GM12878 (cell line): Measurements from ENCODE around the gene GRIA4. TPM values are rescaled to one million over a fixed set of nuclear protein-coding genes. Genes with fewer than 3 reads are reported as not detected.

Experiments
- ATAC-seq: fragments of 200-7000 bp; cut with Tn5 transposase; 3 replicates; pipeline ENCODE4 v1.9.1; 2020; ENCODE audit warnings: mild to moderate bottlenecking, moderate library complexity
- BruUV-seq: library from RNA; stranded (reverse); fragments of 400-500 nt; replicated peaks from 2 replicates; lab custom pipeline; 2021; lab: Mats Ljungman, UMichigan
- CTCF ChIA-PET: fragments of 300-600 bp; sonication (Branson Sonifier 250); formaldehyde crosslinking; extraction: SDS; loops from one replicate; lab custom pipeline; 2021; ENCODE audit warnings: inconsistent platforms; lab: Yijun Ruan, JAX
- POLR2A ChIA-PET: fragments of 350-600 bp; formaldehyde crosslinking; extraction: SDS; loops from one replicate; lab custom pipeline; 2021; ENCODE audit warnings: inconsistent platforms; lab: Charles Lee
- RAD21 ChIA-PET: fragments of 300-600 bp; sonication (Branson Sonifier 250); formaldehyde crosslinking; loops from one replicate; lab custom pipeline; 2023; ENCODE audit warnings: antibody characterized with exemption; ENCODE audit not compliant: unreplicated experiment; lab: Charles Lee
- SMC1A ChIA-PET: fragments of 300-600 bp; sonication (Branson Sonifier 250); formaldehyde crosslinking; loops from one replicate; lab custom pipeline; 2023; ENCODE audit not compliant: unreplicated experiment, uncharacterized antibody; lab: Charles Lee
- DNase-seq: peaks from one replicate; pipeline ENCODE4 v3.0.0-alpha.2; 2011; ENCODE audit warnings: low read depth, low spot score
- FAIRE-seq: peaks from 3 replicates; lab custom pipeline; 2011; peaks lifted over from hg19 to GRCh38; lab: Jason Lieb, UNC
- H2AFZ ChIP-seq: 2 replicates; pipeline ENCODE4 v1.6.0; 2011; ENCODE audit warnings: low read depth, low read length, control low read depth; ENCODE audit not compliant: control insufficient read depth
- H3K27ac ChIP-seq: 2 replicates; pipeline ENCODE4 v1.5.1; 2011; ENCODE audit warnings: control low read depth; ENCODE audit not compliant: control insufficient read depth, insufficient read depth
- H3K27me3 ChIP-seq, 2 experiments: replicated peaks in 1 of 2; 2 replicates each; pipeline versions ENCODE4 v1.6.0 to v1.6.1; 2011; ENCODE audit warnings: low read length in 1 of 2; ENCODE audit not compliant: control insufficient read depth in 2 of 2, insufficient read depth in 2 of 2
- H3K36me3 ChIP-seq, 2 experiments: 2 replicates each; pipeline ENCODE4 v1.5.1; 2011; ENCODE audit warnings: low read length in 1 of 2; ENCODE audit not compliant: control insufficient read depth in 2 of 2, insufficient read depth in 2 of 2
- H3K4me1 ChIP-seq: 2 replicates; pipeline ENCODE4 v1.6.1; 2011; ENCODE audit warnings: mild to moderate bottlenecking, low read length, moderate library complexity, mixed read lengths; ENCODE audit not compliant: control insufficient read depth, insufficient read depth
- H3K4me2 ChIP-seq: 2 replicates; pipeline ENCODE4 v1.6.0; 2011; ENCODE audit warnings: control low read depth; ENCODE audit not compliant: control insufficient read depth, insufficient read depth
- H3K4me3 ChIP-seq: fragments of 200-600 bp; sonication (generic); 2 replicates; pipeline ENCODE4 v1.5.1; 2016
- H3K79me2 ChIP-seq: 2 replicates; pipeline ENCODE4 v1.6.0; 2011; ENCODE audit warnings: low read length; ENCODE audit not compliant: control insufficient read depth, insufficient read depth
- H3K9ac ChIP-seq: 2 replicates; pipeline ENCODE4 v1.8.0; 2011; ENCODE audit warnings: low read length, control low read depth, mixed read lengths; ENCODE audit not compliant: control insufficient read depth, insufficient read depth
- H3K9me3 ChIP-seq: replicated peaks from 3 replicates; pipeline ENCODE4 v1.5.1; 2011; ENCODE audit warnings: mild to moderate bottlenecking, low read length; ENCODE audit not compliant: control insufficient read depth, insufficient read depth
- H4K20me1 ChIP-seq: 2 replicates; pipeline ENCODE4 v1.6.0; 2011; ENCODE audit not compliant: control insufficient read depth, insufficient read depth
- CEBPB ChIP-seq, 2 experiments: fragments of 150-350 bp in 1 of 2; IDR thresholded peaks; 2 replicates each; pipeline ENCODE4 v1.6.1; 2012 to 2014; ENCODE audit warnings: low read depth in 2 of 2, low read length in 2 of 2, borderline replicate concordance in 1 of 2, inconsistent platforms in 1 of 2
- FOXK2 ChIP-seq: fragments of 450-650 bp; IDR thresholded peaks from 2 replicates; pipeline ENCODE4 v1.6.1; 2017; ENCODE audit warnings: mild to moderate bottlenecking, moderate library complexity
- GABPA ChIP-seq: IDR thresholded peaks from 2 replicates; pipeline ENCODE4 v1.6.1; 2014; ENCODE audit warnings: antibody characterized with exemption, low read depth, mild to moderate bottlenecking, inconsistent platforms
- HDAC6 ChIP-seq: fragments of 200-600 bp; sonication (generic); IDR thresholded peaks from one replicate; pipeline ENCODE4 v1.8.0; 2017; ENCODE audit warnings: antibody characterized with exemption; ENCODE audit not compliant: unreplicated experiment
- MEF2A ChIP-seq: IDR thresholded peaks from 2 replicates; pipeline ENCODE4 v1.6.1; 2011; ENCODE audit warnings: low read depth, mild to moderate bottlenecking, low read length, moderate library complexity; ENCODE audit not compliant: insufficient read depth
- MYB ChIP-seq: fragments of 150-350 bp; IDR thresholded peaks from 2 replicates; pipeline ENCODE4 v1.6.1; 2014; ENCODE audit warnings: mild to moderate bottlenecking, low read depth, low read length, borderline replicate concordance
- NBN ChIP-seq: fragments of 450-650 bp; IDR thresholded peaks from 2 replicates; pipeline ENCODE4 v1.6.1; 2016
- NFYA ChIP-seq: IDR thresholded peaks from 2 replicates; pipeline ENCODE4 v1.6.1; 2011; ENCODE audit warnings: low read depth, mild to moderate bottlenecking, low read length, improper control_type of control experiment, borderline replicate concordance
- NR2C1 ChIP-seq: fragments of 450-650 bp; IDR thresholded peaks from 2 replicates; pipeline ENCODE4 v1.6.1; 2017; ENCODE audit warnings: antibody characterized with exemption, mild to moderate bottlenecking, moderate library complexity
- NR2C2 ChIP-seq: IDR thresholded peaks from 2 replicates; pipeline ENCODE4 v1.6.1; 2011; ENCODE audit warnings: borderline replicate concordance, low read depth; ENCODE audit not compliant: control insufficient read depth, insufficient read length
- NRF1 ChIP-seq: conservative IDR thresholded peaks from 2 replicates; pipeline ENCODE4 v1.6.1; 2011; ENCODE audit warnings: mild to moderate bottlenecking, low read depth, low read length, improper control_type of control experiment
- RELA ChIP-seq: fragments of 450-650 bp; IDR thresholded peaks from 2 replicates; pipeline ENCODE4 v1.8.0; 2014; ENCODE audit warnings: borderline replicate concordance; ENCODE audit not compliant: partially characterized antibody
- RFX5 ChIP-seq: IDR thresholded peaks from 2 replicates; pipeline ENCODE4 v1.6.1; 2011; ENCODE audit warnings: low read depth, low read length, improper control_type of control experiment
- SMAD1 ChIP-seq: fragments of 450-650 bp; IDR thresholded peaks from 2 replicates; pipeline ENCODE4 v1.6.1; 2018; ENCODE audit warnings: mild to moderate bottlenecking, low read depth; ENCODE audit not compliant: partially characterized antibody
- SPI1 ChIP-seq: IDR thresholded peaks from 2 replicates; pipeline ENCODE4 v1.6.1; 2011; ENCODE audit warnings: low read depth, mild to moderate bottlenecking, low read length, moderate library complexity, borderline replicate concordance; ENCODE audit not compliant: insufficient read depth
- SRF ChIP-seq, 2 experiments: IDR thresholded peaks; 2 replicates each; pipeline ENCODE4 v1.6.1; 2011; ENCODE audit warnings: low read depth in 2 of 2, low read length in 2 of 2, mild to moderate bottlenecking in 1 of 2, moderate library complexity in 1 of 2
- STAT3 ChIP-seq: IDR thresholded peaks from 2 replicates; pipeline ENCODE4 v1.6.1; 2011; ENCODE audit warnings: low read depth, low read length, improper control_type of control experiment
- ZBTB33 ChIP-seq: fragments of 450-650 bp; IDR thresholded peaks from 2 replicates; pipeline ENCODE4 v1.6.1; 2017; ENCODE audit warnings: mild to moderate bottlenecking
- WGBS: methylation state at CpG from one replicate; pipeline ENCODE4 v1.1.6; 2016; ENCODE audit warnings: low lambda C conversion rate; ENCODE audit not compliant: insufficient replicate concordance, insufficient coverage; ENCODE audit errors: missing lambda C conversion rate; 5-methylcytosine and 5-hydroxymethylcytosine counted together
- in situ Hi-C: fragments of 300-500 bp; cut with MboI; formaldehyde crosslinking; loops from 9 replicates; pipeline ENCODE4 v1.14.3; 2018; ENCODE audit warnings: mixed read lengths
- intact Hi-C: fragments of 100-400 bp; cut with micrococcal nuclease; formaldehyde crosslinking; loops from one replicate; pipeline ENCODE4 v1.14.2; 2022; ENCODE audit not compliant: unreplicated experiment
- polyA plus RNA-seq, 11 experiments: library from polyadenylated mRNA; depleted of rRNA in 4 of 11; unstranded in 6 of 11; stranded (reverse) in 5 of 11; fragments of >200 nt; fragmentation: Nextera tagmentation in 4 of 11; fragmentation: Illumina TruSeq in 1 of 11; extraction: Ambion mirVana in 4 of 11; extraction: Trizol in 1 of 11; gene quantifications; 1 replicate in 1 of 11; 2 replicates in 10 of 11; pipeline versions ENCODE4 v1.2.1 to v1.2.3, GENCODE V29; 2011 to 2016; ENCODE audit warnings: inconsistent platforms in 2 of 11, missing spikeins in 2 of 11, low read depth in 1 of 11
- total RNA-seq, 4 experiments: library from RNA; depleted of rRNA in 3 of 4; stranded (reverse); fragments of >200 nt in 3 of 4; fragmentation: Illumina TruSeq in 1 of 4; extraction: Trizol in 1 of 4; gene quantifications; 2 replicates each; pipeline versions ENCODE4 v1.2.1 to v1.2.3, GENCODE V29; 2013 to 2021
- TF ChIP-seq, protein P1 (sequence below): fragments of 450-650 bp; IDR thresholded peaks from 2 replicates; pipeline ENCODE4 v1.6.1; 2017; ENCODE audit warnings: borderline replicate concordance

GRIA4 gene
- total and polyA plus RNA-seq, 10 of the 15 experiments (the other 5 are each of a cell fraction or from before 2014, with no cell fraction given), result 0.04 TPM; not detected in 9

DNA sequence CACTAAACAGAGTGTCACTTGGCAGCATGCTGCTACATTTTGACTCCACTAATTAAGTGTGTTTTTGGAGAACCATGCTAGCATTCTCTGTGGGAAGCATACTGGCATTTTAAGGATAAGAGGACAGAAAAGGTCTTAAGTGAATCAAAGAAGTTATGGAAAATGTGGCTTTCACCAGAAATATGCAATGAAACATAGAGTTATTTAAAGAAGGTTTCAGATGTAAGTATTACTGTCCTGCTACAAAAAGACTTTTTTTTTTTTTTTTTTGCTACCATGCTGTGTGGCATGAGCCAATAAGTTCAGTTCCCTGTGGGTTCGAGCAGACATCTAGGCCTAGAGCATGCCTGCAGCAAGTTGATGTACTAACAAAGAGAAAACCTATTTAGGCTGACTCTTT lies 224.6 kb downstream of the GRIA4 start:
- ChIA-PET SMC1A (no interaction called here), RAD21 (no interaction called here), CTCF (interaction anchor here (0.6 kb wide), 1 partner anchor 395 kb away, joined by 3 read pairs; no protein-coding TSS in a partner anchor), POLR2A (no interaction called here)
- Histone ChIP-seq H3K9me3 (no peaks in the 10 kb centered on the region), H3K27me3 (no peaks in the 10 kb centered on the region; a peak in 1 of 4 replicates), H3K79me2 (no peaks in the 10 kb centered on the region), H4K20me1 (no peaks in the 10 kb centered on the region), H3K9ac (no peak overlapping the region), H2AFZ (no peak overlapping the region), H3K36me3 (no peaks in the 10 kb centered on the region), H3K27ac (no peak overlapping the region), H3K4me2 (no peak overlapping the region), H3K4me1 (no peaks in the 10 kb centered on the region), H3K4me3 (no peak overlapping the region)
- TF ChIP-seq CEBPB (IDR thresholded peaks at IDR 0.05; ENCODE audit: borderline replicate concordance in 1 of 2, low read depth in 2 of 2, low read length in 2 of 2) (no peak), RFX5 (no peak), MYB (no peak), SMAD1 (no peak), NFYA (no peak), FOXK2 (no peak), GABPA (no peak), SPI1 (no peak), SRF (IDR thresholded peaks at IDR 0.05; ENCODE audit: low read depth in 2 of 2, low read length in 2 of 2) (no peak), MEF2A (no peak), NRF1 (no peak), NR2C1 (no peak), NR2C2 (no peak), STAT3 (no peak), ZBTB33 (no peak), NBN (no peak), HDAC6 (no peak), RELA (no peak)
- TF ChIP-seq, protein P1, sequence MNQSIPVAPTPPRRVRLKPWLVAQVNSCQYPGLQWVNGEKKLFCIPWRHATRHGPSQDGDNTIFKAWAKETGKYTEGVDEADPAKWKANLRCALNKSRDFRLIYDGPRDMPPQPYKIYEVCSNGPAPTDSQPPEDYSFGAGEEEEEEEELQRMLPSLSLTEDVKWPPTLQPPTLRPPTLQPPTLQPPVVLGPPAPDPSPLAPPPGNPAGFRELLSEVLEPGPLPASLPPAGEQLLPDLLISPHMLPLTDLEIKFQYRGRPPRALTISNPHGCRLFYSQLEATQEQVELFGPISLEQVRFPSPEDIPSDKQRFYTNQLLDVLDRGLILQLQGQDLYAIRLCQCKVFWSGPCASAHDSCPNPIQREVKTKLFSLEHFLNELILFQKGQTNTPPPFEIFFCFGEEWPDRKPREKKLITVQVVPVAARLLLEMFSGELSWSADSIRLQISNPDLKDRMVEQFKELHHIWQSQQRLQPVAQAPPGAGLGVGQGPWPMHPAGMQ, result no peak
- 0% methylated on average over 1 of the region's 1 CpG for WGBS
- in situ Hi-C loops (no loop called here), intact Hi-C loops (no loop called here)
- no TSS peak for BruUV-seq
- FAIRE-seq (no peak), DNase-seq (no peak), ATAC-seq (no peak)
